Transverse colon (tissue), 4 donors: ENCODE data around the gene CYP2B6.
"Not testable (repeated sequence)": the region's sequence is repeated elsewhere in the genome, so short reads cannot be mapped to it uniquely, and the experiment has no call there.

Source experiments
- CTCF ChIP-seq, 5 experiments: fragments of 200-600 bp in 3 of 5; fragments of 450-650 bp in 2 of 5; sonication (generic) in 3 of 5; IDR thresholded peaks; 1 replicate in 2 of 5; 2 replicates in 3 of 5; pipeline ENCODE4 v1.5.1; 2016 to 2017; ENCODE audit warnings: antibody characterized with exemption in 5 of 5, inconsistent platforms in 3 of 5, mild to moderate bottlenecking in 2 of 5, moderate library complexity in 1 of 5
- POLR2AphosphoS5 ChIP-seq, 3 donors: sonication (generic); formaldehyde crosslinking; IDR thresholded peaks; one replicate each; pipeline ENCODE4 v1.6.1; 2016; ENCODE audit warnings: antibody characterized with exemption in 3 of 3

GRCh38 chr19:40968065-40968464 lies 23.0 kb upstream of the CYP2B6 start:
- TF ChIP-seq CTCF, POLR2AphosphoS5 (IDR thresholded peaks at IDR 0.05): not testable (repeated sequence)
